Activated CD4-positive, alpha-beta T cell treated with anti-CD3 and anti-CD28 coated beads for 24 hours (primary cell): Measurements from ENCODE around the gene EPHA2.
"Not testable (repeated sequence)": the region's sequence is repeated elsewhere in the genome, so short reads cannot be mapped to it uniquely, and the experiment has no call there.

Experiments
- DNase-seq, 2 donors: peaks; one replicate each; pipeline ENCODE4 v3.0.0-alpha.2; 2020; ENCODE audit warnings: low read depth in 2 of 2

Gene EPHA2

DNA sequence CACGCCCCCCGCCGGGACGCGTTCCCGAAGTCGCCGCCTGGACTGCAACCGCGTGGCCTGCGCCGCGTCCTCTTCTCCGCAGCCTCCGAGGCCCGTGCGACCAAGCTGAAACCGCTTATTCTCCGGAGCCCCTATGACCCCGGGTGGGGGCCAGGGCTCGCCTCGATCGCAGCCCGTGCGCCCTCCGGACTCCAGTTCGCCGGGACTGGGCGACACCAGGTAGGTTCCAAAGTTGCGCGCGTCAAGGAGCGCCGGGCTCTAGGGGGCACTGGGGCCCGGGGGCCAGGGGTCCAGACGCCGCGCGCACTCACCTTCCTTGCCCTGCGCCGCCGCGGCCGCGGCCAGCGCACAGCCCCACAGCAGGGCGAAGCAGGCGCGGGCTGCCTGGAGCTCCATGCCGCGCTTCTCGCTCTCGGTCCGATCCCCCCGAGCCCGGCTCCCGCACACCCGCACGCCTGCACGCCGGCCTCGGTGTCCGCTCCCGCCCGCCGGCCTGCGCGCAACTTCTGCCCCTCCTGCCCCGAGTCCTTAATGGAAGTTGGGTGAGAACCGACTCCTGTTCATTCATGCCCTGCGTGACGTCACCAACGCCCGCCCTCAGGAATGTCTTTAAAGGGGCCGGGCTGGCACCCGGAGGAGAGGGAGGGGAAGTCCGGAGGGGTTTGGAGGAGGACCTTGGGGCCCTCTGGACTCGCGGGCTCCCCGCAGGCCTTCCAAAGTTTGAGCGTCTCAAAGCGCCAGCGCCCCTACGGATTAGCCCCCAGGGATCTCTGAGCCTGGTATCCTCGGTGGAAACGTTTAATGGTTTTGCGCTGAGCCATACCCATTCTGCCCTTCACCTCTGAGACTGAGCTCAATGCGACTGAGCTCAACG is at the start of gene EPHA2:
EPHA2 (minus strand) TSS at position 533 of the 874 bp plus-strand sequence; CDS start at position 396, 137 bp downstream.
- DNase-seq: no peak

- DNase-seq: no peak
Measured at GRCh38 chr1:16205334-16205671, 49.4 kb upstream of the EPHA2 start.

- no peak for DNase-seq
Measured at GRCh38 chr1:16204634-16205333, 48.9 kb upstream of the EPHA2 start.

GRCh38 chr1:16204216-16204615 is 48.3 kb upstream of the EPHA2 start:
- DNase-seq: no peak

DNA sequence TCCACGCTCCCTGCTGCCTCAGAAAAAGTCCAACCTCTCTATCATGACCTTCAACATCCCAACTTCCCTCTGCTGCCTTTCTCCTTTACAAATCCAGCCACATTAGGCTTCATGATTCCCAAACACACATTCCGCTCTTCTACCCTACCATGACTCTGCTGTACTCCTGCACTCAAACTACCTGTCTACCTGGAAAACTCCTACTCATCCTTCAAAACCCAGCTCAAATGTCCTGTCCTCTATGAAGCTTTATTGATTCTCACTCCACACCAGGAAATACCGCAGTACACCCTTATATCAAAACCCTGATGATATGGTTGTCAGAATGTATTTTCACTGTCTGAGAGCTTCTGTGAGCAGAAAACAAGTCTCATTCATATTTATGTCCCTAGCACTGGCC is 47.7 kb upstream of the EPHA2 start:
- DNase-seq: no peak

GRCh38 chr1:16202281-16203210 is 46.7 kb upstream of the EPHA2 start:
- no peak for DNase-seq

- no peak for DNase-seq
Measured at GRCh38 chr1:16199700-16200099, 43.8 kb upstream of the EPHA2 start.

GRCh38 chr1:16199157-16199501 is 43.3 kb upstream of the EPHA2 start:
- no peak for DNase-seq

DNA sequence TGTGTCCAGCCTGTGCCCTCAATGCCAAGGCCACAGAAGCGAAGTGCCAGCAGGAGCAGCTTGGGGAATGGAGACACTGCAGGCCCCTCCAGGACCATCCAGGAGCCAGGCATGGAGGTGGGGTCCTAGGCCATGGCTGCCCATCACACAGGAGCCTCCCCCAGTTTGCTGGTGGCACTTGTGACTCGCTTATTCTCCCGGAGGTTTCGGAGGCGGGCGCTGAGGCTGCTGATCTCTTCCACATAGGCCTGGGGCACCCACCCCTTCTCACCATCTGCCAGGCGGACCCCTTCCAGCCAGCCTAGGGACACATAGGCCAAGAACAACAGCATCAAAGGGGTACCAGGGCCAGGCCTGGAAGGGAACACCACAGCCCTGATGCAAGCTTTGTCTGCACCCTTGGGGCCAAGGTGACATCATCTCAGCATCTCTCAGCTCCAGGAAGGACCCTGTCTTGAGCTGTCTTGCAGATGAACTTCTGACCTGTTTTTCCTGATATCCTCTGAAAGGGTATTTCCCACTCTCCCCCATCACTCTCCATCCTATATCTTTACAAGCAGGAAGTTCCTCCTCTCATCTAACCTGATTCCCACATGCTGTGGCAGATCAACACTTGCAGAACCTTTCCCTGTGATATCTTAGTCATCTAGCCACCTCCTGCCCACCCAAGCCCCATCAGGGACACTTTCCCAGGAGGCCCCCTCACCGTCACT is 42.7 kb upstream of the EPHA2 start:
- no peak for DNase-seq

DNA sequence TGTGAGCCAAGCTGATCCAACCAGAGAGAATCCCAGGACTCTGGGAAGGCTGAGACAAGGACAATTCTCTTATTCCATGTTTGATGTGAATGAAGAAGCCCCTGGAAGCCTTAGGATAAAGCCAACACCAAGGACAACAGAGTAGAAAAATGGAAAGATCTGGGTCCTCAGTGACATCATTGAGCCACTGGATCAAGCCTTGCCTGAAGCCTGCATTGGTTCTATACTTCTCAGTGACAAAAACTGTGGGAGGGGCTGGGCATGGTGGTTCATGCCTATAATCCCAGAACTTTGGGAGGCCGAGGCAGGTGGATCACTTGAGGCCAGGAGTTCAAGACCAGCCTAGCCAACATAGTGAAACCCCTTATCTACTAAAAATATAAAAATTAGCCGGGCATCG is 41.0 kb upstream of the EPHA2 start:
- no peak for DNase-seq

DNA sequence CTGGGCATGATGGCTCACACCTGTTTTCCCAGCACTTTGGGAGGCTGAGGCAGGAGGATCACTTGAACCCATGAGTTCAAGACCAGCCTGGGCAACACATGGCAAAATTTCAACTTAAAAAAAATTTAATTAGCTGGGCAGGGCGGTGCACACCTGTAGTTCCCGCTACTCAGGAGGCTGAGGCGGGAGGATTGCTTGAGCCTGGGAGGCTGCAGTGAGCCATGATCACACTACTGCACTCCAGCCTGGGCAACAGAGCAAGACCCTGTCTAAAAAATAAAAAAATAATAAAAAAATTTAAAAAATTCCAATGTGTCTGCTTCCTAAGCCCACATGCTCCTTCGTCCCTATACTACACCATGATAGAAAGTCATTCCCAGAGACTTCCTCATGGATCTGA is 40.3 kb upstream of the EPHA2 start:
- not testable (repeated sequence) for DNase-seq

DNA sequence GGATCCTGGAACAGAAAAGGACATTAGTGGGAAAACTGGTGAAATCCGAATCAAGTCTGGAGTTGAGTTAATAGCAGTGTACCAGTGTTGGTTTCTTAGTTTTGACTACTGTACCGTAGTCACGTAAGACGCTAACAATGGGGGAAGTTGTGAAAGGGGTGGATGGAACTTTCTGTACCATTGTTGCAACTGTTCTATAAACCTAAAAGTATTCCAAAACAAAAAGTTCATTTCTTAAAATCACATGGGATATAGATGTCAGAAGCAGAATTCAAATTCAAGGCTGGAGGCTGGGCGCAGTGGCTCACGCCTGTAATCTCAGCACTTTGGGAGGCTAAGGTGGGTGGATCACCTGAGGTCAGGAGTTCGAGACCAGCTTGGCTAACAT is 39.6 kb upstream of the EPHA2 start:
- DNase-seq: no peak

DNA sequence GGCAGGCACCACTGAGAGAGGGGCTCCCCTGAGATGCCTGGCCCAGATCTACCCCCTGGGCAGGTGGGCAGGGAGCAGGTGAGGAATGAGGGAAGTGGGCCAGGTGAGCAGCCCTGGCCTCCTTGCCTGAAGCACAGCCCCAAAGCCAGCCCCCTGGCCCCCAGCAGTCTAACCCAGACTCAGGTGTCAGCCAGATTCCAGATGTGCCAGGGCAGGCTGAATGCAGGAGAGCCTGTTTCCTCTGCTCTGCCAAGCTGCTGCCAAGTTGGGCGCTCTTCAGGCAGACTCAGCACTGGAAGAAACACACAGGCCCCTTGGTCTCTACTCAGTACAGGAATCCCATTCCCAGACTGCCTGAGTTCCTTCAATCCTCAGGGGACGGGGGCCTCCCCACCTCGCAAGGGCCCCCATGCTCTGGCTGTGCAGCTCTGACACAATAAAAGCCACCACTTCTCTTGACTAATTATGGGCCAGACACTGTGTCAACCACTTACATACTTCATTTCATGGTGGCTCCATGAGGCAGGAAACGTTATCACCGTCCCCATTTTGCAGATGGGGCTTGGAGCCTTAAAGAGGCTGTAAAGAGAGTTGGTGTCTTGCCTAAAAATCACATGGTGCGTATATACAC is 36.2 kb upstream of the EPHA2 start:
- no peak for DNase-seq

DNA sequence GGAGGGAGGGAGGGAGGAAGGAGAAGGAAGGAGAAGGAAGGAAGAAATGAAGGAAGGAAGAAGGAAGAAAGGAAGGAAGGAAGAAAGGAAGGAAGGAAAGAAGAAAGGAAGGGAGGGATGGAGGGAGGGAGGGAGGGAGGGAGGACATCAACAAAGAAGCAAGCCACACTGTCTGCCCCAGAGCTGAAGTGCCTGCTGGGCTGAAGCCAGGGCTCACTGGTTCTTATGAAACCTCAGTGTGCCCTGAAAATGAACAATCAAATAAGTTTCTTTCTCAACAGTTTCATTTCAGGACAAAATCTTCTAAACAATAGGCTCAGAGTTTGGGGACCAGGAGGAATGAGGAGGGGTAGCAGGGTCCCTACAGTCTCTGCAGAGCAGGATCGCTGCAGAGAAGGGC is 35.4 kb upstream of the EPHA2 start:
- no peak for DNase-seq

GRCh38 chr1:16189921-16190621 is 34.2 kb upstream of the EPHA2 start:
- DNase-seq: no peak

- no peak for DNase-seq
Measured at GRCh38 chr1:16189003-16189402, 33.1 kb upstream of the EPHA2 start.

- peak; percentile 61 to 73 for DNase-seq
Measured at GRCh38 chr1:16187748-16188401, 32.0 kb upstream of the EPHA2 start.

GRCh38 chr1:16186655-16187235 is 30.9 kb upstream of the EPHA2 start:
- DNase-seq: no peak

DNA sequence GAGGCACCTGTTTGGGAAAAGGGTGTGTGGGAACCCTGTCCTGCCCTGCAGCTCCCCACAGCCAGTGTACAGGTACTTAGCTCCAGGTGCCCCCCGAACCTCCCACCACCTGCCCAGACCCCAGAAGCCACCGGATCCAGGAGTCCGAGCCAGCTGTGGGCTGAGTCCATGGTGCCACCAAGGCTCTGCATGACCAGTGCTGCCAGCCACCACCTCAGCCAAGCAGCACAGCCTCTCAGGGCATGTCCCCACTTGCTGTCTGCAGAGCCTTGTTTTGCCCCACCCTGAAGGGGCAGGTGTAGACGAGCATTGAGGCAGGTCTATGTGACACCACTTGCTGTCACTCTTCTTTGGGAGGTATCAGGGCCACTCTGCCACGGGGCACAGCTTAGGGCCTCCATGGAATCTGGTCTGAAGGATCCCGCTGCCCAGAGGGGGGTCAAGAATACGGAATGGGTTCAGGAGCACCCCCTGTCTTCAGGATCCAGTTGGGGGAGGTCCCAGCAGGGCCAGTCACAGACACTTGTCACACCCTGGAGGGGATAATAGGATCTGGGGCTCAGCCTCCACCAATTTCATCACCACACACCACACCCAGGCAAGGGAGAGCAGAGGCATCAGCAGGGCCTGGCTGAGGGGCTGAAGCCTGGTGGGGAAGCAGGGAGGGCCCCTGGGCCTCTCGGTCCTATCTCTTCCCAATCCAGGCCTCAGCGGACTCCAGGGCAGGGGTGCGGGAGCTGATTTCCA is 28.9 kb upstream of the EPHA2 start:
- DNase-seq: no peak
